Measurements from ENCODE around the gene SLC25A25.

SLC25A25 gene

GRCh38 chr9:128114326-128115186 is 46.5 kb downstream of the SLC25A25 start:
- no peak for DNase-seq

- DNase-seq, result no peak
These were observed 47.4 kb downstream of the SLC25A25 start for GRCh38 chr9:128115187-128116103.

- no peak for DNase-seq
These were observed 48.4 kb downstream of the SLC25A25 start for GRCh38 chr9:128116104-128117083.

- DNase-seq, result peak; percentile 94
These were observed 49.8 kb downstream of the SLC25A25 start for GRCh38 chr9:128117613-128118471.

GRCh38 chr9:128118472-128118857 is 50.4 kb downstream of the SLC25A25 start:
- no peak for DNase-seq

GRCh38 chr9:128118971-128119665 is 51.1 kb downstream of the SLC25A25 start:
- no peak for DNase-seq

- no peak for DNase-seq
These were observed 52.2 kb downstream of the SLC25A25 start for GRCh38 chr9:128120061-128120740.

- DNase-seq, result no peak
These were observed 52.9 kb downstream of the SLC25A25 start for GRCh38 chr9:128120741-128121465.

- no peak for DNase-seq
These were observed 53.4 kb downstream of the SLC25A25 start for GRCh38 chr9:128121466-128121810.

- no peak for DNase-seq
These were observed 54.1 kb downstream of the SLC25A25 start for GRCh38 chr9:128121924-128122808.

GRCh38 chr9:128122809-128123175 is 54.8 kb downstream of the SLC25A25 start:
- no peak for DNase-seq

GRCh38 chr9:128123451-128124080 is 55.5 kb downstream of the SLC25A25 start:
- no peak for DNase-seq

- DNase-seq, result no peak
These were observed 56.4 kb downstream of the SLC25A25 start for GRCh38 chr9:128124451-128124850.

GRCh38 chr9:128124873-128125579 is 57.0 kb downstream of the SLC25A25 start:
- DNase-seq, result peak; percentile 57

GRCh38 chr9:128125580-128126354 is 57.7 kb downstream of the SLC25A25 start:
- DNase-seq, result no peak

- DNase-seq, result peak; percentile 95
These were observed 59.5 kb downstream of the SLC25A25 start, which contains the start of gene PTGES2 for GRCh38 chr9:128127568-128127989. Gene PTGES2 (minus strand): TSS chr9:128127729. CDS start chr9:128127717, 12 bp downstream.
